PC-9 (cell line): ENCODE data around the gene TRIO.

Experiments
- CTCF ChIP-seq: fragments of 200-600 bp; sonication (generic); conservative IDR thresholded peaks from 2 replicates; pipeline ENCODE4 v1.6.1; 2017; ENCODE audit warnings: mixed run types, antibody characterized with exemption, mild to moderate bottlenecking, moderate library complexity
- EZH2 ChIP-seq: fragments of 200-600 bp; sonication (generic); IDR thresholded peaks from 2 replicates; pipeline ENCODE4 v1.8.0; 2017; ENCODE audit warnings: antibody characterized with exemption, low read depth

GRCh38 chr5:14265570-14265969, 122.4 kb downstream of the TRIO start:
- TF ChIP-seq CTCF = no peak
- TF ChIP-seq EZH2 = no peak
